Hypothalamus (tissue), 51 donors: ENCODE data around the gene VWDE.
"Not testable (repeated sequence)": the region's sequence is repeated elsewhere in the genome, so short reads cannot be mapped to it uniquely, and the experiment has no call there.

Source experiments
- DNase-seq, 51 donors: peaks; one replicate each; lab custom pipeline; 2025; lab: John Stamatoyannopoulos, UW

Gene VWDE

GRCh38 chr7:12407652-12408051, 4.0 kb upstream of the VWDE start:
- not testable (repeated sequence) for DNase-seq

- no peak for DNase-seq
These were observed 1.3 kb downstream of the VWDE start for GRCh38 chr7:12402365-12402725.

DNA sequence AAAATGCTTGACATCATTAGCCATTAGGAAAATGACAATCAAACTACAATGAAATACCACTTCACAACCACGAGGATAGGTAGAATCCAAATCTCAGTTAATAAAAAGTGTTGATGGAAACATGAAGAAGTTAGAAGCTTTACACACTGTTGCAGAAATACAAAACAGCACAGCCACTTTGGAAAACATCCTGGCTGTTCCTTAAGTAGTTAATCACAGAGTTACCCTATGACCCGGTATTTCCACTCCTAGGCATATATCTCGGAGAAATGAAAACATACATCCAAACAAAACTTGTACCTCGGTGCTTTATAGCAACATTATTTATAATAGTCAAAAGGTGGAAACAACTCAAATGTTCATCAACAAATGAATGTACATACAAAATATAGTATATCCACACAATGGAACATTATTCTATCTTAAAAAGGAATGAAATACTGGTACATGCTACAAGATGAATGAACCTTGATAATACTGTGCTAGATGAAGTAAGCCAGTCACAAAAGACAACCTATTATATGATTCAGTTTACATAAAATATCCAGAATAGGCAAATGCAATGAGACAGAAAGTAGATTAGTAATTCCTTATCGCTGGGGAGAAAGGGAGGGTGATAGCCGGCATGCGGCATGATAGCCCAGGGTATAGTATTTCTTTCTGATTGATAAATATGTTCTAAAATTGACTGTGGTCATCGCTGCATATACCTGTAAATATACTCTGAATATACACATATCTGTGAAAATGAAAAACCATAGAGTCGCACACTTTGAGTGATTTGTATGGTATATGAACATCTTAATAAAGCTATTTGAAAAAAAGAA, 1.9 kb downstream of the VWDE start:
- DNase-seq: no peak

DNA sequence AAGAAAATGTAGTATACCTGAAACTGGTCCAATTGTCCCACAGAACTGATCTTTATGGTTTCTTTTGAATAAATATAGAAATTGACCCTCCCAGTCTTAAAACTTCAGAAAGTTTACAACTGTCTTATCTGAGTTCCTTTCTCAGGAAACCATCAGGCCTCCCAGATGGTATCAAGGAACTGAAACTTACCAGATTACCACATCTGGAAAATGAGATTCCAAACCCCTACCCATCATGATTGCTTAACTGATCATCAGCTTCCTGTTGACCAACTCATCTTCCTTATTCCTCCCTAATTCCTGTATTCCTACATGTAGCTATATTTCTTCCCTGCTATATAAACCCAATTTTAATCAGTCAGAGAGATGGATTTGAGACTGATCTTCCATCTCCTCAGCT, 5.5 kb downstream of the VWDE start:
- DNase-seq: no peak

GRCh38 chr7:12397671-12398070, 6.0 kb downstream of the VWDE start:
- no peak for DNase-seq

GRCh38 chr7:12396670-12397069, 7.0 kb downstream of the VWDE start:
- DNase-seq: not testable (repeated sequence)

DNA sequence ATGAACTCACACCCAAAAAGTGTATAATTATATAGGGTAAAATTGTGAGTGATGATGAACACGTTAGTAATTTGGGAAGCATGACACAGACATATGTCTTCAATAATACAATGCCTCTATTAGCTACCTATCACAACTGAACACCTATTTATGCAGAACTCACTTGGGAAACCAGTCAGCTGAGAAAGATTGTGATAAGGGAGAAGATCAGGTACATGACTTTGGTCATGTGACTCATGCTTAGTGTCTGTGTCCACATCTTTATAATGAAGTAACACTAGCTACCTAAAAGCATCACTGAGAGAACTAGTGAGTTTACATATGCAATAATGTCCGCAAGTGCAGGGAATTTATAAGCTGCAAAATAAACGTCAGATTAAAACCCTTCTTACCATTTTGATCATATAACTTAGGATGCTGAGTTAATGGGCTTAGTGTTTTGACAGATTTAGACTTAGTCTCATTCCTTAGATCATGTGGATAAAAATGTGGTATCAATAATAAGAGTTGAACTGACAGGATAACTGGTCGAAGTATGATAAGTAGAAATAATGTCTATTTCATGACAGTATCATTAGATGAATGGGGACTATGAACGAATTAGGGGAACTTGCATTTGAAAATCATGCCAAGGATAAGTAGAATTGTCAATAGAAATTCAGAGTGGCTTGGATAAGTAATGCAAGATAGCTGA, 11.6 kb downstream of the VWDE start:
- no peak for DNase-seq

GRCh38 chr7:12389089-12389700, 14.5 kb downstream of the VWDE start:
- peak in 18 of 51 donors; percentile 1 to 39 (median 17) for DNase-seq

GRCh38 chr7:12386313-12386740, 17.3 kb downstream of the VWDE start:
- DNase-seq: no peak

DNA sequence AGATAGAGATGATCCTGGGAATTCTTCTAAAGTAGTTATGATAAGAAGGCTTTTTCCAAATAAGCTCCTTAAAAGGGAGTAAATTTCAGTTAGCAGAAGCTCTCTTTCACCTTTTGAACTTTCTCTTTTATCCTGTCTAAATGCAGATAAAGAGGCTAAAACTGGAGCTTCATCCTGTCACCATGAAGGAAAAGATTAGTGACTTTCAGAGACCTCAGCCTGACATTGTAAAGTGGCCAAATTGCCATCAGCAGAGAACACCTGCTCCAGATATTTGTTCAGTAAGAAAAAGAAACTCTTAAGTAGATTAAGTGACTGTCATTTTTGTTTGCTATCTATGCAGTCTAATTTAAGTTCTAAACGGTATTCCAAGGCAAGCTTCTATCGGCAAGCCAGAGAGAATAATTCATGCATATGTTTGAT, 18.3 kb downstream of the VWDE start:
- DNase-seq: no peak

GRCh38 chr7:12383377-12383776, 20.3 kb downstream of the VWDE start:
- no peak for DNase-seq

GRCh38 chr7:12378389-12378788, 25.3 kb downstream of the VWDE start:
- no peak for DNase-seq

DNA sequence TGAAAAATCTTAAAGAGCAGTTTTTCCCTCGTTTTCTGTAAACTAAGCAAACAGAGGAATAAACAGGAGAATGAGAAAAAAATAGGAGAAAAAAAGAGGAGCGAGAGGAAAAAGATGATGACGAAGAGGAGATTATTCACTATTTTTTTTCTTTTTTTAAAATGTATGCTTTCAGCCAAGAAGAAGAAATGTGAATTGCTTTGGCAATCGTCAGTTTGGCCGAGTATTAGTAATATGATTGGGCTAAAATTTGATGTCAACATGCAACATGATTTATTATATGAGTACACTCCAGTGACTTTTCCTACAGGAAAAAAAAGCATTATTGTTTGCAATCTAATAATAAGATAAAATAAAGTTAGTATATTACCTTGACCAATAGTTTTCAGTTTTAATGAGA, 26.3 kb downstream of the VWDE start:
- DNase-seq: no peak

GRCh38 chr7:12373580-12374263, 29.9 kb downstream of the VWDE start:
- DNase-seq: no peak

DNA sequence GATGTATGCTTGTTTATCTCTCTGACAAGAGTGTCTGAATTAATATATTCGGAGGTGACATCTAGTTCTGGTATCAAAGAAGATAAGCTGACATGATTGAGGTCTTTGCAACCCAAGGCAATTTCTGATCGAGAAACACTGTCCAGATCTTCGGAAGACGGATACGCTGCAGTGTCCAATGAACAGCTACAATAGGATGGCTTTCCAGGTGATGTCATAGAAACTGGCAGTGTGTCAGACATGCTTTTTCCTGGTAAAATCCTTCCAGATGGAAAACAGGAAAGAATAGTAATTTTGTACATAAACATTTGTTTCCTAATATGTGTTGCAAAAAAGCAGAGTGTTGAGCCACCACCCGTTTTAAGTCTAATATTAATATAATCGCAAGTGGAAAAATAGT, 33.4 kb downstream of the VWDE start:
- no peak for DNase-seq

DNA sequence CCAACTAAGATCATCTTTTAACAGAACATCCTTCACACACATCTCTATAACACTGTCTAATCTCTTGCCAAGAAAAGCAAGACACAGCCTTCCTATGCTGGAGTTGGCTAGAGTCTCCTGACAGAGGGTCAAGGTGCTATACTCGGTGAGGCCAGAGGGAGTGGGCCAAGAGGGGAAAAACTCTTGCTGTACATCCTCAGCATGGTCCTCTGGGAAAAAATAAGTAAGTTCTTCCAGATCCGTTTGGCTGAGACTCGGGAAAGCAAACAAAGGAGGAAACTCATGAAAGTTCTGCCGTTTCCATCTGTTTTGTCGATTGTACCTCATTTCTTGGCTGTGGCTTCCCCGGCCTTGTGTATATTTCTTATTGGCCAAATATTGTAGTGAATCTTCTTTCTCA, 33.9 kb downstream of the VWDE start:
- no peak for DNase-seq

DNA sequence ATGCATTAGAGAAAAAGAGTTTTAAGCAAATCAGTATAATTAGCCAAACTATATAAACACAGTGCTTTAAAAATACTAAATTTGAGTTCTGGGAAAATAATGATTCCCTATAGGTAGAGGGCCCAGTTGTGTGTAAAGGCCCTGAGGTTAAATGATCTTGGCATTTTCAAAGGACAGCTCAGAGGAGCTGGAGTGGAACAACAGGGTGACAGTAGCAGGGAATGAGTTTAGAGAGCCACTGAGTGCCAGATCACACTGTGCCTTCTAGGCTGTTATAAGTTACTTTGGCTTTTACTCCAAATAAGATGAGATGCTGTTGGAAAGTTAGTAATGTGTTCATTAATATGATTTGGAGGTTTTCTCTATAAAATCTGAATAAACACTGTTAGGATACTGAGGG, 34.6 kb downstream of the VWDE start:
- no peak for DNase-seq

GRCh38 chr7:12360948-12361347, 42.7 kb downstream of the VWDE start:
- DNase-seq: no peak

- no peak for DNase-seq
These were observed 45.0 kb downstream of the VWDE start for GRCh38 chr7:12358694-12359093.

- DNase-seq: no peak
These were observed 46.2 kb downstream of the VWDE start for GRCh38 chr7:12357508-12357907.

DNA sequence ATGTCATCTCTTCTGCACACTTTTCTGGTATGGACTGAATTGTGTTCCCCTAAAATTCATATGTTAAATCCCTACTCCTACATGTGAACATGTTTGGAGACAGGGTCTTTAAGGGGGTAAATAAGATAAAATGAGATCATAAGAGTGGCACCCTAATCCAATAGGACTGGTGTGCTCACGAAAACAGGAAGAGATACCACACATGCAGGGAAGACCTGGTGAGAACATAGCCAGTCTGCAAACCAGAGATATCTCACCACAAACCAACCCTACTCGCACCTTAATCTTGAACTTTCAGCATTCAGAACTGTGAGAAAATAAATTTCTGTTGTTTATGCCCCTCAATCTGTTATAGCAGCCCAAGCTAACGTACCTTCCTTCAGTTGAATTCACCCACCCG, 51.8 kb downstream of the VWDE start:
- DNase-seq: no peak
